ENCODE results near the gene SETBP1. TPM values are rescaled to one million over a fixed set of nuclear protein-coding genes. Genes with fewer than 3 reads are reported as not detected.

Gene SETBP1
- total RNA-seq, 1 experiment from 2014 or later = 0.05 TPM

DNA sequence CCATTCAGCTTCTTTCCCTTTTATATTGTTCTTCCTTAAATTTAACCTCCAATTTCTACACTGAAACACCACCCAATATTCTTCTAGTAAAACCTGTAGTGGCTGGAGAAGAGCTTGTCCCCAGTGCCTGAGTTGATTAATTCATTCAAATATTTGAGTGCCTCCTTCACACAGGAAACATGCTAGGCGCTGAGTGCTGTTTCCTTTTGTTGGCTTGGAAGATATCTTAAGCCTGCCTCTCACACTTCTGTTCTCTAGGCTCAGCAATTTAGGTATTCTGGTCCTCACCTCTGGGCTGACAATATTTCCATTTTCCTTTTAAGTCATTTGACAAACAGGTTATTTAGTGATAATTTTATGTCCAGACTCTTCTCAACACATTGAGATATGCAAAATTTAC lies 185.4 kb downstream of the SETBP1 start:
- no peaks in the 10 kb centered on the region for H4K20me1 ChIP-seq (ENCODE audit: insufficient read depth)
- H3K27ac ChIP-seq (ENCODE audit: low read depth, low read length) = no peak overlapping the region
- H3K4me3 ChIP-seq (replicated peaks in 1 of 2; ENCODE audit: low read depth in 1 of 2, low read length in 2 of 2) = no peak overlapping the region
- H3K79me2 ChIP-seq (ENCODE audit: insufficient read depth, low read length) = no peaks in the 10 kb centered on the region
- no peaks in the 10 kb centered on the region for H3K36me3 ChIP-seq (ENCODE audit: control insufficient read depth in 1 of 2, insufficient read depth in 2 of 2, low read length in 2 of 2)
- ATAC-seq (no peak), DNase-seq (ENCODE audit: low read depth, low spot score) (no peak)
- no peaks in the 10 kb centered on the region for H3K27me3 ChIP-seq (ENCODE audit: insufficient read depth, low read length)
- BruUV-seq (replicated peaks) = no TSS peak
- H3K9ac ChIP-seq (ENCODE audit: low read length) = no peak overlapping the region
- ChIA-PET POLR2A (no interaction called here), CTCF (no interaction called here), RAD21 (ENCODE audit: low non-redundant PET in 1 of 2, low total read pairs in 2 of 2, uncharacterized antibody in 2 of 2, unreplicated experiment in 2 of 2) (no interaction called here)
- no peak overlapping the region for H3K4me2 ChIP-seq (ENCODE audit: low read length)
- H3K9me2 ChIP-seq (ENCODE audit: insufficient read depth) = no peaks in the 10 kb centered on the region
- no peak overlapping the region for H2AFZ ChIP-seq (ENCODE audit: low read depth, low read length, poor library complexity, severe bottlenecking)
- no peaks in the 10 kb centered on the region for H3K4me1 ChIP-seq (ENCODE audit: control insufficient read depth in 1 of 2, insufficient read depth in 2 of 2, low read length in 2 of 2)
- intact Hi-C loops (cut with micrococcal nuclease) = no loop called here
- TF ChIP-seq, protein P1, sequence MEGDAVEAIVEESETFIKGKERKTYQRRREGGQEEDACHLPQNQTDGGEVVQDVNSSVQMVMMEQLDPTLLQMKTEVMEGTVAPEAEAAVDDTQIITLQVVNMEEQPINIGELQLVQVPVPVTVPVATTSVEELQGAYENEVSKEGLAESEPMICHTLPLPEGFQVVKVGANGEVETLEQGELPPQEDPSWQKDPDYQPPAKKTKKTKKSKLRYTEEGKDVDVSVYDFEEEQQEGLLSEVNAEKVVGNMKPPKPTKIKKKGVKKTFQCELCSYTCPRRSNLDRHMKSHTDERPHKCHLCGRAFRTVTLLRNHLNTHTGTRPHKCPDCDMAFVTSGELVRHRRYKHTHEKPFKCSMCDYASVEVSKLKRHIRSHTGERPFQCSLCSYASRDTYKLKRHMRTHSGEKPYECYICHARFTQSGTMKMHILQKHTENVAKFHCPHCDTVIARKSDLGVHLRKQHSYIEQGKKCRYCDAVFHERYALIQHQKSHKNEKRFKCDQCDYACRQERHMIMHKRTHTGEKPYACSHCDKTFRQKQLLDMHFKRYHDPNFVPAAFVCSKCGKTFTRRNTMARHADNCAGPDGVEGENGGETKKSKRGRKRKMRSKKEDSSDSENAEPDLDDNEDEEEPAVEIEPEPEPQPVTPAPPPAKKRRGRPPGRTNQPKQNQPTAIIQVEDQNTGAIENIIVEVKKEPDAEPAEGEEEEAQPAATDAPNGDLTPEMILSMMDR (IDR thresholded peaks at IDR 0.05 in 2 of 3, conservative IDR thresholded peaks at IDR 0.05 in 1 of 3; ENCODE audit: borderline replicate concordance in 1 of 3, insufficient read depth in 1 of 3, low read depth in 2 of 3, low read length in 2 of 3) = no peak
- H3K9me3 ChIP-seq (ENCODE audit: control insufficient read depth in 1 of 2, insufficient read depth in 1 of 2, low read depth in 1 of 2, low read length in 2 of 2) = peaks cover 3 to 24% of the 10 kb centered on the region in 2 experiments; a peak in 2 of 4 replicates

DNA sequence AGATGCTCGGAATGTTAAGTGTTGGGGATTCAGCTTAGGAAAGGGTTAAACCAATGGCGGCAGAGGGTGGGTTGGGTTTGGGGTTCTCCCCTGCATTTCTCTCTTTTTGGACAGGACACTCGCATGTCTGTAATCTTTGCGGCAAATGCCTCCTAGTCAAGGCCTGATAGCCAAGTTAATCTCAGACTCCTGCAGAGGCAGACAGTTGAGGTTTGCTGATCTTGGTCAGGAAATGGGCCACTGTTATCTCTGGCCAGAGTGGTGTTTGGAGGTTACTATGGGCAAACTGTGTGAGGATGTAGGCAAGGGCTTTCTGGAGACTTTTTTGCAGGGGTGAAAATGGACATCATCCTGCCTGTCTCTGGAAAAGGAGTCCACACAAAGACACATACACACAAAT lies 188.8 kb downstream of the SETBP1 start:
- Histone ChIP-seq H4K20me1 (ENCODE audit: insufficient read depth) (no peaks in the 10 kb centered on the region), H3K4me1 (ENCODE audit: control insufficient read depth in 1 of 2, insufficient read depth in 2 of 2, low read length in 2 of 2) (no peaks in the 10 kb centered on the region), H3K27ac (ENCODE audit: low read depth, low read length) (no peak overlapping the region), H3K4me2 (ENCODE audit: low read length) (no peak overlapping the region), H3K9me3 (ENCODE audit: control insufficient read depth in 1 of 2, insufficient read depth in 1 of 2, low read depth in 1 of 2, low read length in 2 of 2) (peaks cover 12 to 41% of the 10 kb centered on the region in 2 experiments; a peak in 2 of 4 replicates), H3K9ac (ENCODE audit: low read length) (no peak overlapping the region), H3K9me2 (ENCODE audit: insufficient read depth) (no peaks in the 10 kb centered on the region), H3K27me3 (ENCODE audit: insufficient read depth, low read length) (no peaks in the 10 kb centered on the region), H3K36me3 (ENCODE audit: control insufficient read depth in 1 of 2, insufficient read depth in 2 of 2, low read length in 2 of 2) (no peaks in the 10 kb centered on the region), H3K79me2 (ENCODE audit: insufficient read depth, low read length) (no peaks in the 10 kb centered on the region), H3K4me3 (replicated peaks in 1 of 2; ENCODE audit: low read depth in 1 of 2, low read length in 2 of 2) (no peak overlapping the region), H2AFZ (ENCODE audit: low read depth, low read length, poor library complexity, severe bottlenecking) (no peak overlapping the region)
- intact Hi-C loops (cut with micrococcal nuclease) = no loop called here
- ATAC-seq (no peak), DNase-seq (ENCODE audit: low read depth, low spot score) (no peak)
- ChIA-PET POLR2A (no interaction called here), CTCF (no interaction called here), RAD21 (ENCODE audit: low non-redundant PET in 1 of 2, low total read pairs in 2 of 2, uncharacterized antibody in 2 of 2, unreplicated experiment in 2 of 2) (no interaction called here)
- no TSS peak for BruUV-seq (replicated peaks)
- TF ChIP-seq CBX3 (IDR thresholded peaks at IDR 0.05; ENCODE audit: low read depth) = no peak
- TF ChIP-seq, protein P2, sequence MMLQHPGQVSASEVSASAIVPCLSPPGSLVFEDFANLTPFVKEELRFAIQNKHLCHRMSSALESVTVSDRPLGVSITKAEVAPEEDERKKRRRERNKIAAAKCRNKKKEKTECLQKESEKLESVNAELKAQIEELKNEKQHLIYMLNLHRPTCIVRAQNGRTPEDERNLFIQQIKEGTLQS (IDR thresholded peaks at IDR 0.05) = no peak
- TF ChIP-seq, protein P3, sequence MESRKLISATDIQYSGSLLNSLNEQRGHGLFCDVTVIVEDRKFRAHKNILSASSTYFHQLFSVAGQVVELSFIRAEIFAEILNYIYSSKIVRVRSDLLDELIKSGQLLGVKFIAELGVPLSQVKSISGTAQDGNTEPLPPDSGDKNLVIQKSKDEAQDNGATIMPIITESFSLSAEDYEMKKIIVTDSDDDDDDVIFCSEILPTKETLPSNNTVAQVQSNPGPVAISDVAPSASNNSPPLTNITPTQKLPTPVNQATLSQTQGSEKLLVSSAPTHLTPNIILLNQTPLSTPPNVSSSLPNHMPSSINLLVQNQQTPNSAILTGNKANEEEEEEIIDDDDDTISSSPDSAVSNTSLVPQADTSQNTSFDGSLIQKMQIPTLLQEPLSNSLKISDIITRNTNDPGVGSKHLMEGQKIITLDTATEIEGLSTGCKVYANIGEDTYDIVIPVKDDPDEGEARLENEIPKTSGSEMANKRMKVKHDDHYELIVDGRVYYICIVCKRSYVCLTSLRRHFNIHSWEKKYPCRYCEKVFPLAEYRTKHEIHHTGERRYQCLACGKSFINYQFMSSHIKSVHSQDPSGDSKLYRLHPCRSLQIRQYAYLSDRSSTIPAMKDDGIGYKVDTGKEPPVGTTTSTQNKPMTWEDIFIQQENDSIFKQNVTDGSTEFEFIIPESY (IDR thresholded peaks at IDR 0.05; ENCODE audit: extremely low read depth, insufficient replicate concordance, low read length) = no peak
- TF ChIP-seq EZH2phosphoT487 (IDR thresholded peaks at IDR 0.05; ENCODE audit: borderline replicate concordance) = no peak
- TF ChIP-seq ZFX (IDR thresholded peaks at IDR 0.05) = no peak
- TF ChIP-seq, protein P4, sequence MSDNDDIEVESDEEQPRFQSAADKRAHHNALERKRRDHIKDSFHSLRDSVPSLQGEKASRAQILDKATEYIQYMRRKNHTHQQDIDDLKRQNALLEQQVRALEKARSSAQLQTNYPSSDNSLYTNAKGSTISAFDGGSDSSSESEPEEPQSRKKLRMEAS (IDR thresholded peaks at IDR 0.05) = no peak
- no peak for TF ChIP-seq EZH2 (IDR thresholded peaks at IDR 0.05)
- no peak for TF ChIP-seq POLR2AphosphoS5 (IDR thresholded peaks at IDR 0.05; ENCODE audit: low read depth, low read length)
- no peak for TF ChIP-seq ZNF274 (IDR thresholded peaks at IDR 0.05; ENCODE audit: low read depth, low read length)
- TF ChIP-seq SP1 (IDR thresholded peaks at IDR 0.05; ENCODE audit: low read depth) = no peak
- no peak for TF ChIP-seq RAD21 (IDR thresholded peaks at IDR 0.05; ENCODE audit: low read depth)
